OCI-LY3 (cell line): ENCODE measurements around the gene SLCO4A1.

ENCODE experiments used
- H2AFZ ChIP-seq: fragments of 200-600, 300-600 bp; shearing (Covaris generic); 2 replicates; pipeline ENCODE4 v1.6.0; 2014; ENCODE audit warnings: antibody characterized with exemption, low read depth, low read length
- H3K27ac ChIP-seq: fragments of 200-600, 300-600 bp; sonication (generic); 2 replicates; pipeline ENCODE4 v1.5.1; 2014; ENCODE audit warnings: mild to moderate bottlenecking, low read length, moderate library complexity, mixed read lengths
- H3K27me3 ChIP-seq: fragments of 200-600, 300-600 bp; sonication (generic); 2 replicates; pipeline ENCODE4 v1.6.1; 2014; ENCODE audit warnings: low read depth, low read length, mixed read lengths
- H3K36me3 ChIP-seq: fragments of 200-600, 300-600 bp; sonication (generic); replicated peaks from 2 replicates; pipeline ENCODE3; 2014; ENCODE audit warnings: low read depth, low read length, mixed read lengths
- H3K4me1 ChIP-seq: fragments of 300-600, 200-600 bp; sonication (generic); 2 replicates; pipeline ENCODE4 v1.6.1; 2014; ENCODE audit warnings: low read length, mixed read lengths
- H3K4me2 ChIP-seq: fragments of 200-600, 300-600 bp; sonication (generic); 2 replicates; pipeline ENCODE4 v1.6.1; 2014; ENCODE audit warnings: low read length, mixed read lengths
- H3K4me3 ChIP-seq: fragments of 300-600, 200-600 bp; sonication (generic); 2 replicates; pipeline ENCODE4 v1.5.1; 2014; ENCODE audit warnings: antibody characterized with exemption, mild to moderate bottlenecking, low read length, moderate library complexity
- H3K79me2 ChIP-seq: fragments of 300-600, 200-600 bp; shearing (Covaris generic); 2 replicates; pipeline ENCODE4 v1.6.1; 2014; ENCODE audit warnings: mild to moderate bottlenecking, low read length, mixed read lengths
- H3K9ac ChIP-seq: fragments of 300-600, 200-600 bp; shearing (Covaris generic); 2 replicates; pipeline ENCODE4 v1.6.0; 2014; ENCODE audit warnings: mild to moderate bottlenecking, low read length, moderate library complexity
- H3K9me3 ChIP-seq: fragments of 200-600, 300-600 bp; shearing (Covaris generic); 2 replicates; pipeline ENCODE4 v1.6.1; 2014; ENCODE audit warnings: low read length, mixed read lengths; ENCODE audit not compliant: insufficient read depth
- H4K20me1 ChIP-seq: fragments of 200-600, 300-600 bp; sonication (generic); 2 replicates; pipeline ENCODE4 v1.6.1; 2016; ENCODE audit warnings: low read length, mixed read lengths; ENCODE audit not compliant: insufficient read depth
- CTCF ChIP-seq: fragments of 200-600, 300-600 bp; sonication (generic); IDR thresholded peaks from 2 replicates; pipeline ENCODE4 v1.5.1; 2014; ENCODE audit warnings: antibody characterized with exemption, low read length, low read depth
- EZH2phosphoT487 ChIP-seq: fragments of 200-600 bp; shearing (Covaris generic); IDR thresholded peaks from 2 replicates; pipeline ENCODE4 v1.6.1; 2018; ENCODE audit warnings: antibody characterized with exemption, mixed run types, low read depth

The SLCO4A1 gene

DNA sequence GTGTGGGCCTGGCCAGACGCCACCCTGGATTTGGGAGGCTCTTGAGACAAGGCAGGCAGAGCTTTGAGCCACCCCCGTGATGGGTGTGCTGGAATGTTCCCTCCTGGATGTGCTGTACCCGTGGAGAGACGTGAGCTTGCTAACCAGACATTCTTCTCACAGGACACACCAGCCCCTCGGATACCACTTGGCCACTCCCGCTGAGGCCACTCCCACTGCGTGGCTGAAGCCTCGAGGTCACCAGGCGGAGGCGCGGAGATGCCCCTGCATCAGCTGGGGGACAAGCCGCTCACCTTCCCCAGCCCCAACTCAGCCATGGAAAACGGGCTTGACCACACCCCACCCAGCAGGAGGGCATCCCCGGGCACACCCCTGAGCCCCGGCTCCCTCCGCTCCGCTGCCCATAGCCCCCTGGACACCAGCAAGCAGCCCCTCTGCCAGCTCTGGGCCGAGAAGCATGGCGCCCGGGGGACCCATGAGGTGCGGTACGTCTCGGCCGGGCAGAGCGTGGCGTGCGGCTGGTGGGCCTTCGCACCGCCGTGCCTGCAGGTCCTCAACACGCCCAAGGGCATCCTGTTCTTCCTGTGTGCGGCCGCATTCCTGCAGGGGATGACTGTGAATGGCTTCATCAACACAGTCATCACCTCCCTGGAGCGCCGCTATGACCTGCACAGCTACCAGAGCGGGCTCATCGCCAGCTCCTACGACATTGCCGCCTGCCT is 14.1 kb downstream of the SLCO4A1 start:
- peaks cover 11% of the 10 kb centered on the region for H3K36me3 ChIP-seq
- peaks cover 60% of the 10 kb centered on the region for H4K20me1 ChIP-seq

DNA sequence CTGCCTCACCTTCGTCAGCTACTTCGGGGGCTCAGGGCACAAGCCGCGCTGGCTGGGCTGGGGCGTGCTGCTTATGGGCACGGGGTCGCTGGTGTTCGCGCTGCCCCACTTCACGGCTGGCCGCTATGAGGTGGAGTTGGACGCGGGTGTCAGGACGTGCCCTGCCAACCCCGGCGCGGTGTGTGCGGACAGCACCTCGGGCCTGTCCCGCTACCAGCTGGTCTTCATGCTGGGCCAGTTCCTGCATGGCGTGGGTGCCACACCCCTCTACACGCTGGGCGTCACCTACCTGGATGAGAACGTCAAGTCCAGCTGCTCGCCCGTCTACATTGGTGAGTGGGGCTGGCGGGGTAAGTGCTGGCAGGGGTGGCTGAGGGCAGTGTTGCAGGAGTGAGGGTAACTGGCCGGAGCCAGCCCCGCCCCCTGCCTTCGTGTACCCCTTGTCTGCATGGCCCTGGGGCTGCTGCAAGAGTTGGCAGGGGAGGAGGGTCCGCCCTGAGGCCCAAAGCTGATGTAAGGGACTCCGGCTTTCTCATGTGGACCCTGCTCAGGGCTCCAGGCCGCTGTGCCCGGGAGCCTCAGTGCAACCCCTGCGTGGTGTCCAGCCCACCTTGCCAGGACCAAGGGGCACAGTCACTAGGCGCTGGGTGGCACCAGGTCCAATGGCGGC is 14.8 kb downstream of the SLCO4A1 start:
- H3K4me2 ChIP-seq, result no peak overlapping the region
- no peak overlapping the region for H3K4me3 ChIP-seq
- no peak overlapping the region for H3K9ac ChIP-seq
- H3K9me3 ChIP-seq, result no peaks in the 10 kb centered on the region
- TF ChIP-seq CTCF (no peak), EZH2phosphoT487 (no peak)
- peaks cover 45% of the 10 kb centered on the region for H3K79me2 ChIP-seq
- no peak overlapping the region for H3K27ac ChIP-seq
- H3K27me3 ChIP-seq, result no peaks in the 10 kb centered on the region
- no peaks in the 10 kb centered on the region for H3K4me1 ChIP-seq
- peaks cover 11% of the 10 kb centered on the region for H3K36me3 ChIP-seq
- H4K20me1 ChIP-seq, result peaks cover 55% of the 10 kb centered on the region
- no peak overlapping the region for H2AFZ ChIP-seq

More for the DNA sequence above, 14.1 kb downstream of the SLCO4A1 start:
- Histone ChIP-seq H2AFZ (no peak overlapping the region), H3K9me3 (no peaks in the 10 kb centered on the region), H3K4me2 (no peak overlapping the region), H3K27me3 (no peaks in the 10 kb centered on the region), H3K4me1 (peaks cover 3% of the 10 kb centered on the region; the same call in 1 of the 2 replicates), H3K9ac (no peak overlapping the region), H3K27ac (no peak overlapping the region), H3K79me2 (peaks cover 51% of the 10 kb centered on the region), H3K4me3 (no peak overlapping the region)
- TF ChIP-seq CTCF (no peak), EZH2phosphoT487 (no peak)

DNA sequence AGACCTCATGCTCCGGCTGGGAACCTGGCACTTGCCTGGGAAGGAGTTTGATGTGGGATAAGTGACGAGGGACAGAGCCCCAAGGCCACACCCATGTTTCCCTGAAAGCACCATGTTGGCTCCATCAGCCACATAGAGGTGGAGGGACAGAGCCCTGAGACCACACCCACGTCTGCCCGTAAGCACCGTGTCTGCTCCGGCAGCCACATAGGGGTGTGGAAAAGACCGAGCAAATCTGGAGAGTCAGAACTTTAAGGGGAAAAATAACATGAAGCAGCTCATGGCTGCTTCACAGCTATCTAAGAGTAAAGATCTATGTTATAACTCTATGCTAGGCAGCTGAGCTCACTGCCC is 15.3 kb downstream of the SLCO4A1 start:
- Histone ChIP-seq H3K4me1 (no peaks in the 10 kb centered on the region), H3K4me3 (no peak overlapping the region), H3K9me3 (no peaks in the 10 kb centered on the region), H3K79me2 (peaks cover 40% of the 10 kb centered on the region), H4K20me1 (peaks cover 50% of the 10 kb centered on the region), H3K27me3 (no peaks in the 10 kb centered on the region), H3K27ac (no peak overlapping the region), H2AFZ (no peak overlapping the region), H3K36me3 (peaks cover 11% of the 10 kb centered on the region), H3K4me2 (no peak overlapping the region), H3K9ac (no peak overlapping the region)
- TF ChIP-seq EZH2phosphoT487, result no peak
- TF ChIP-seq CTCF, result no peak

GRCh38 chr20:62657956-62658355 is 15.7 kb downstream of the SLCO4A1 start:
- Histone ChIP-seq H3K9me3 (no peaks in the 10 kb centered on the region), H2AFZ (no peak overlapping the region), H3K27ac (no peak overlapping the region), H3K27me3 (no peaks in the 10 kb centered on the region), H3K9ac (no peak overlapping the region), H3K4me3 (no peak overlapping the region), H3K4me1 (no peaks in the 10 kb centered on the region), H3K4me2 (no peak overlapping the region), H4K20me1 (peaks cover 46% of the 10 kb centered on the region), H3K79me2 (peaks cover 36% of the 10 kb centered on the region), H3K36me3 (peaks cover 11% of the 10 kb centered on the region)
- no peak for TF ChIP-seq CTCF
- TF ChIP-seq EZH2phosphoT487, result no peak
